HG03432 (cell line): ENCODE measurements around the gene MYBBP1A.

Source experiments
- ATAC-seq: cut with Tn5 transposase; IDR thresholded peaks from one replicate; pipeline ENCODE4 v1.9.1; 2021; ENCODE audit warnings: mild to moderate bottlenecking, moderate library complexity; ENCODE audit not compliant: unreplicated experiment

The MYBBP1A gene

GRCh38 chr17:4573669-4574068, 18.5 kb upstream of the MYBBP1A start:
- no peak for ATAC-seq

GRCh38 chr17:4573115-4573514, 17.9 kb upstream of the MYBBP1A start:
- ATAC-seq: no peak

GRCh38 chr17:4572131-4572530, 16.9 kb upstream of the MYBBP1A start:
- no peak for ATAC-seq

- no peak for ATAC-seq
Observed at GRCh38 chr17:4569591-4569990, 14.4 kb upstream of the MYBBP1A start.

- no peak for ATAC-seq
Observed at GRCh38 chr17:4566785-4567184, 11.6 kb upstream of the MYBBP1A start.

- ATAC-seq: no peak
Observed at GRCh38 chr17:4565209-4566141, 10.3 kb upstream of the MYBBP1A start.

- ATAC-seq: no peak
Observed at GRCh38 chr17:4562015-4562969, 7.1 kb upstream of the MYBBP1A start.

- ATAC-seq: no peak
Observed at GRCh38 chr17:4560837-4561256, 5.7 kb upstream of the MYBBP1A start.

GRCh38 chr17:4560421-4560820, 5.2 kb upstream of the MYBBP1A start, which contains the start of gene GGT6:
Gene GGT6 (minus strand): TSS chr17:4560577. CDS start chr17:4560521, 56 bp downstream.
- ATAC-seq: no peak

- ATAC-seq: no peak
Observed at GRCh38 chr17:4559966-4560365, 4.8 kb upstream of the MYBBP1A start.

GRCh38 chr17:4559139-4559791, 4.1 kb upstream of the MYBBP1A start:
- ATAC-seq: no peak

- no peak for ATAC-seq
Observed at GRCh38 chr17:4558347-4558971, 3.3 kb upstream of the MYBBP1A start.

- no peak for ATAC-seq
Observed at GRCh38 chr17:4557626-4558346, 2.6 kb upstream of the MYBBP1A start.

- no peak for ATAC-seq
Observed at GRCh38 chr17:4556996-4557395, 1.8 kb upstream of the MYBBP1A start.

- ATAC-seq: no peak
Observed at GRCh38 chr17:4555873-4556759, 932 bp upstream of the MYBBP1A start.

- no peak for ATAC-seq
Observed at GRCh38 chr17:4554441-4554996, 665 bp downstream of the MYBBP1A start.

- no peak for ATAC-seq
Observed at GRCh38 chr17:4553669-4554068, 1.5 kb downstream of the MYBBP1A start.

GRCh38 chr17:4551796-4552525, 3.2 kb downstream of the MYBBP1A start:
- no peak for ATAC-seq
